GM21737 (cell line): ENCODE measurements around the gene KLHL17.
"Not testable (repeated sequence)": the region's sequence is repeated elsewhere in the genome, so short reads cannot be mapped to it uniquely, and the experiment has no call there.

ENCODE experiments used
- ATAC-seq: cut with Tn5 transposase; IDR thresholded peaks from one replicate; pipeline ENCODE4 v1.9.1; 2021; ENCODE audit warnings: mild to moderate bottlenecking, moderate library complexity; ENCODE audit not compliant: unreplicated experiment

KLHL17 gene

DNA sequence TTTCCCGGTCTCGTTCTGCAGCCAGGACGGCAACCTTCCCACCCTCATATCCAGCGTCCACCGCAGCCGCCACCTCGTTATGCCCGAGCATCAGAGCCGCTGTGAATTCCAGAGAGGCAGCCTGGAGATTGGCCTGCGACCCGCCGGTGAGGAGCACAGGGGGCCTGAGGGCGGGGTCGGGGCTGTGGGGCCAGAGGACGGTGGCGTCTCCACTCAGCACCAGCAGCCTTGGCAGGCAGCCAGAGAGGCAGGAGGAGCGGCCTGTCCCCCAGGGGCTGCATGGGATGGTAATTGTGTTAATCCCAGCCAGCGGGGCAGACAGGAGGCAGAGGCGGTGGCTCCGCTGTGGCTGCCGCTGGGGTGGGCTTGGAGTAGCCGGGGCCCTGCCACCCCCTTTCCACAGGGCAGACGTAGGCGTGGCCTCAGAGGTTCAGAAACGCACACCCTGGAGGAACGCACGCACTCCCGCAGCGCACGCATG, 24.6 kb upstream of the KLHL17 start:
- no peak for ATAC-seq

- no peak for ATAC-seq
Measured at GRCh38 chr1:936348-937264, 23.8 kb upstream of the KLHL17 start.

DNA sequence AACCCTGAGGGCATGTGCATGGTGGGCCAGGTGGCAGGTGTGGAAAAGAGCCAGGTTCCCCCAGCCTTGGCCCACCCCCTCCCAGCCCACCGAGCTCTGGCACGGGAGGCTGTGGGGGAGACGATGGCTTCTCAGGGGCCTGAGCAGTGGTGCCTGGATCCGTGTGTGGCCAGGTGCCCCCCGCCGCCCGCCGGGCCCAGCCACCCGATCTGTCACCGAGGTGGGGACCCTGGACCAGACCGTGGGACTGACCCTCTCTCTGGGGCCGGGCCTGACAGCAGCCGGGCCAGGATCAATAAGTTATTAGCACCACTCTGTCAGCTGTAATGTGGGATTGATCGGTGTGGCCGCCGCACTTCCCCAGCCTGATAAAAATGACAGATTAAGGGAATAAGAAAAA, 22.9 kb upstream of the KLHL17 start:
- ATAC-seq = no peak

- ATAC-seq = no peak
Measured at GRCh38 chr1:938088-938683, 22.2 kb upstream of the KLHL17 start.

- no peak for ATAC-seq
Measured at GRCh38 chr1:938711-939489, 21.5 kb upstream of the KLHL17 start.

DNA sequence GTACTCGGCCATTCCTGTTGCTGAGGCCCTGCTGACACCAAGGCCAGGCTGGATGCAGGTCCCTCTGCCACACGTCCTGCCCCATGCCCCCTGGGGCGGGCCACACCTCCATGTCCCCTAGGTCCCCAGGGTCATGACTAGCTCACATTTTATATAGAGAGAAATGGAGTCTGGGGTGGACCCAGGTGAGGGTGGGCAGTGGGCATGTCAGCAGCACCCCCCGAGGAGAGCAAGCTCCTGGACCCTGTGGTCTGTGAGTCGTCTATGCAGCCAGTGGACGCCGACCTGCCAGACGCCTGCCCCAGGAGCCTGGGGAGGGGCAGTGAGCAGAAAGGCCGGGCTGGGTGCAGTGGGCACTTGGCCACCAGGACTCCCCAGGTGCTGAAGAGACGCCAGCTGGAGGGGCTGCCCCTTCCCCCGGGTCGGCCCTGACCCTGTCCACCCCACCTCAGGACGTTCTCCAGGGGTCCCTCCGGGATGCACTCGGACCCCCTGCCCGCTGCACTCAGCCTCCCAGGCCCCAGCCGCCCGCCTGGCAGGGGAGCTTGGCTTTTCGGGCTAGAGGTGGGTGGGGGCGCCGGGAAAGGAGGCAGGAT, 20.8 kb upstream of the KLHL17 start:
- ATAC-seq = no peak

DNA sequence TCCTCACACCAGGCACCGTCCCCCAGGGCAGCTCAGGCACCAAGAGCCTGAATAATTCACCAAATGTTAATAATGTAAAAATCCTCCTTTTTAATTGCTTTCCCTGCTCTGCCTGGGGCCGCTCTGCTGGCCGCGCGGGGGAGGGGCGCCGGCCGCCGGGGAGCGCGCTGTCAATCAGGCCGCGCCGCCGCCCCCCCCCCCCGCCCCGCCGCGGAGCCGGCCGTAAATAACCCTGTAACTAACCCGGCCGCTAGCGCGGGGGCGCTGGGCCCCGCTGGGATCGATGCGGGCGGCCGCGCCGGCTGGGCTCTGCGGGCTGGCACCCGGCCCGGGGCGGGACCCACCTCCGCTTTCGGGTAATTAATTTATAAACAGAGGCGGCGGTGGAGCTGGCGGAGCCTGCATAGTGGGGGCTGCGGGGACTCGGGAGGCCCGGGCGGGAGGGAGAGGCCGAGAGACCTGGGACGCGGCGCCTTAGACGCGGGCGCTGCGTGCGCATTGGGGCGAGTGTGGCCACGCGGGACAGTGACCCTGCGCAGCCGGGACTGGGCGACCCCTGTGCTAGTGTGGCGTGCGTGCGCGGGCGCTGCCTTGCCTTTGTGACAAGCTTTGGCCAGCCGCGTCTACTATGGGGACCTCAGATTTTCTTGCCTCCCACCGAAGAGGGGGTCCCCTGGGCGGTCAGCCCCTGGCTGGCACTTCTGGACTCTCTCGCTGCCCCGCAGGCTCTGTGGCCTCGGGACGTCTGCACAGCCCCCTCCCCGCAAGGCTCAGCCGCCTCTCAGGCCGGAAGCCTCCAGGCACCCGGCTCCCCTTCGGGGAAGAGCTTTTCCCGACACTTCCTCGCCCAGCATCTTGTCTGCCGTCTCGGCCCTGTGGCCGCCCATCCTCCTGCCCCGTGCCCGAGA, 20.0 kb upstream of the KLHL17 start:
- no peak for ATAC-seq

GRCh38 chr1:941015-941587, 19.3 kb upstream of the KLHL17 start:
- ATAC-seq = no peak

GRCh38 chr1:941588-942383, 18.6 kb upstream of the KLHL17 start:
- no peak for ATAC-seq

DNA sequence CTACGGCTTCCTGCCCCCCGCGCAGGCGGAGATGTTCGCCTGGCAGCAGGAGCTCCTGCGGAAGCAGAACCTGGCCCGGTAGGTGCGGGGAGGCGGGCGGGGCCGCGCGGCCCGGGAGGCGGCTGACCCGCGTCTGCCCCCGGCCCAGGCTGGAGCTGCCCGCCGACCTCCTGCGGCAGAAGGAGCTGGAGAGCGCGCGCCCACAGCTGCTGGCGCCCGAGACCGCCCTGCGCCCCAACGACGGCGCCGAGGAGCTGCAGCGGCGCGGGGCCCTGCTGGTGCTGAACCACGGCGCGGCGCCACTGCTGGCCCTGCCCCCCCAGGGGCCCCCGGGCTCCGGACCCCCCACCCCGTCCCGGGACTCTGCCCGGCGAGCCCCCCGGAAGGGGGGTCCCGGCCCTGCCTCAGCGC, 18.0 kb upstream of the KLHL17 start:
- ATAC-seq = no peak

GRCh38 chr1:942864-943533, 17.4 kb upstream of the KLHL17 start:
- ATAC-seq = no peak

- no peak for ATAC-seq
Measured at GRCh38 chr1:943545-944340, 16.6 kb upstream of the KLHL17 start.

- ATAC-seq = no peak
Measured at GRCh38 chr1:944341-945325, 15.8 kb upstream of the KLHL17 start.

GRCh38 chr1:945688-946556, 14.5 kb upstream of the KLHL17 start:
- ATAC-seq = no peak

DNA sequence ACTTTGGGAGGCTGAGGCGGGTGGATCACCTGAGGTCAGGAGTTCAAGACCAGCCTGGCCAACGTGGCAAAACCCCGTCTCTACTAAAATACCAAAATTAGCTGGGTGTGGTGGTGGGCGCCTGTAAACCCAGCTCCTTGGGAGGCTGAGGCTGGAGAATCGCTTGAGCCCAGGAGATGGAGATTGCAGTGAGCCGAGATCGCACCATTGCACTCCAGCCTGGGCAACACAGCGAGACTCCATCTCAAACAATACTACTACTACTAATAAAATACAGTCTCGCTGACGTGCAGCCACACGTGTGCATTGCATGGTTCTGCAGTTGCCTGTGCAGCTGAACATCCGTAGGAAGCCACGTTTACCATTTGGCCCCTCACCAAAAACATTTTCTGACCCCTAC, 13.6 kb upstream of the KLHL17 start:
- not testable (repeated sequence) for ATAC-seq
